ENCODE results near the gene SLC17A9. TPM values are rescaled to one million over a fixed set of nuclear protein-coding genes. Genes with fewer than 3 reads are reported as not detected.

SLC17A9 gene
- total RNA-seq, 1 donor from 2014 or later = 12.8 TPM

DNA sequence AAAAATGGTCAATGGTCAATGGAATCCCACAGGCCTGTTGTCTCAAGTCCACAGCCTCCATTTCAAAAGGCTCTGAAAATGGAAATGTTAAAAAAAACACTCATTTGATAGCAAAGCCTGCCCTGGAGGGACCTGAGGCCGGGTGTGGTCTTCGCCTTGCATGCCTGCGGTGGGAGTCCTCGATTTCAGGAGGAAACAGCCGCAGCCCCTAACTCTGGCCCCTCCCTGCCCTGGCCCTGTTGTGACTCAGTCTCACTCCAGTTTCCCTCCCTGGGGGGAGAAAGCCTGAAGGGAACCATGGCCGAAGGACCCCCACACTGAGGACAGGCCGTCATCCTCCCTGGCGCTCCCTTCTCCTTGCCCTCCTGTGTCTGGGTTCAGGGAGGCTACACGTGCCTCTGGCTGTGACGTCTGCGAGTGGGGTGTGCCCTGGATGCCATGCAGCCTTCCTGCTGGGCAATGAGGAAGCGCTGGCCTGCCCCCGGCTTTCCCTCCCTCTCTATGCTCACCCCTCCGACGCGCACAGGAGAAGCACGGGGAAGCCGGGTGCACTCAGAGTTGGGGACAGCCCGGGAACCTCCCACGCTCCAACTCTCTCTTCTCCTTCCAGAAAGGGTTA, 45.0 kb downstream of the SLC17A9 start:
- intact Hi-C loops (cut with micrococcal nuclease) = no loop called here

DNA sequence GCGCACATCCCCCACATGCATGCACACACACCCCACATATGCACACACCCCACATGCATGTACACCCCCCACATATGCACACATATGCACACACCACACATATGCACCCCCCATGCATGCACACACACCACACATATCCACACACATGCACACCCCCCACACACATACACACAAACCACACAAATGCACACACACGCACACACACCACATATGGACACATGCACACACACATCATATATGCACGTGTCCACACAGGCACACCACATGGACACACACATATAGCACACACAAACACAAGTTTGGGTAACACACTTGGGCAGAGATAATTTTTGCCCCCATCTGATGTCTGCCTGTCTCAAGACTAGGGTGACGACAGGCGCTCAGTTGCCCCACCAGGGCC, 45.9 kb downstream of the SLC17A9 start:
- intact Hi-C loops (cut with micrococcal nuclease) = no loop called here

DNA sequence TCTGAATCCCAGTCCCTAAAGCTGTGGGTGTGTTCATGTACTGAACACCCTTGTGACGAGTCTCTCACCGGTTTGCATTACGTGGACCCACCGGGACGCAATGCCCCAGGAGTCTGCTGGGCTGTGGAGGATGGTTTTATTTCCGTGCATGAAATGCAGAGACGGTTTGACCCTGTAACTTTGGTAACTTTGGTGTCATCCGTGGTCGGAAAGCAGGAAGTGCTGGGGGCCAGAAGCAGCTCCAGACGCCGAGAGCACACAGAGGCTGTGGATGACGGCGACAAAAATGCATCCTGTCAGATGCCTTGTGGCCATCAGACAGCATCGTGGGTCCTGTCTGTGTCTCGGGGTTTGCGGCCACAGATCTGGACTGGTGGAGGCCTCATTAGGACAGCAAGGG, 47.1 kb downstream of the SLC17A9 start:
- intact Hi-C loops (cut with micrococcal nuclease) = no loop called here

DNA sequence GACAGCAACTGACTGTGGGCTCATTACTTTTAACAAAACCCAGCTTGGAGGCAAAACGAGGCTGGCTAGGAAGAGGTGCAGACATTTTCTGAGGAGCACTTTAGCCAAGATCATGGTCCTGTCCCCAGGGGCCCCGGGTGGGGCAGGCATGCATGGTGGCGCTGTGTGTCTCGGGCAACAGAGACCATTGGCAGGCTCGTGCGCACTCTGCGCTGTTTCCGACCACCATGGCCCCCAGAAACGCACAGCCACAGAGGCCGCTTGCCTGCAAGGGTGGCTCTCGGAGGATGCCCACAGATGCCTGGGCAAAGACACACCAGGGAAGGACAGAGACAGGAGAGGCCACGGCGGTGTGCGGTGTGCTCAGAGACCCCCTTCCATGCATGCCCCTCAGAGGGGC, 47.5 kb downstream of the SLC17A9 start:
- intact Hi-C loops (cut with micrococcal nuclease) = no loop called here

DNA sequence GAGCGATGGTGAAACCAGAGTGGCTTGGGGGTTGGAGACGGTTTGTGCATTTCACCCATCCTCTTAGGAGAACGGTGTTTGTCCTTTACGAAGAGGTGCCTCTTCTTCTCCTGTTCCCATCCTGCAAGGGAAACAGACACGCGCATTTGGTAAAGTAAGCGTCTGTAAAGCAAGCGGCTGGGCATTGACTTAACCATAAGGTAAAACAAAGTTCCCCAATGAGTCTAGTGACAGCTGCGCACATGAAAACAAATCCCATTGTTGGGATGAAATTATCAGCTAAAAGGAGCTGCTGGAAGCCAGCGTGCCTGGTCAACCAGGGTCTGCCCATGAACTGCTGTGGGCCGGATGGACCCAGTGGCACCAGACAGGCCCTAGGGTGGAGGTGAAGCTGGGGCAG, 48.4 kb downstream of the SLC17A9 start:
- intact Hi-C loops (cut with micrococcal nuclease) = no loop called here

DNA sequence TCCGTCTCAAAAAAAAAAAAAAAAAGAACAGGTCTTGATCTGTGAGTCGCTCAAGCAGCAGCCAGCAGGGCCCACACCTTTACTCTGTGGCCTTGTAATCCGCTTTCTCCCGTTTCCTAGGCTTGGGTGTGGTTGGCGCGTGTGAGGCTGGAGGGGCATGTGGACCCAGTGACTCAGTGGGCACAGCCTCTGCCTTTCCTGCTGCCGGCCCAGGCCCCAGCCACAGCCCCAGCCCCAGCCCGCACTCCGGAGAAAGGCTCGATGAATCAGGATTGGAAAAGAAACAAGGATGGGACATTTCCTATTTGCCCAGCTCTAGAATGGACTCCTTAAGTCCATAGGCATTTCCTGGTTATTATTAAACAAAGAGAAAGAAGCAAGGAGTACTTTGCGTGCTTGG, 50.0 kb downstream of the SLC17A9 start:
- intact Hi-C loops (cut with micrococcal nuclease) = no loop called here

DNA sequence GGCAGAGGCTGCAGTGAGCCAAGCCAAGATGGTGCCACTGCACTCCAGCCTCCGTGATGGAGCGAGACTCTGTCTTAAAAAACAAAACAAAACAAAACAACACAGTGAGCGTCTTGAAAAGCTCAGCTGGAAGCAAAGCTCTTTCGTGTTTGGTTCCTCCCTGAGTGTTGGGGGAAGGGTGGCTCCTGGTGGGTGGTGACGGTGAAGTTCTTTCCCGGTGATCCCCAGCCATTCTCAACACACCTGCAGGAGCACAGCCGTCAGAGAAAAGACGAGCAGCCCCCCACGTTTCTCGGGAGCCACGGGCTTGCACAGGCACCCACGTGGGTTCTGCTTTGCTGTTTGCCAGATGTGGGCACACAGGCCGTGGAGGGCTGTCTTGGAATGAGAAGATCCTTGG, 51.0 kb downstream of the SLC17A9 start:
- intact Hi-C loops (cut with micrococcal nuclease) = no loop called here

DNA sequence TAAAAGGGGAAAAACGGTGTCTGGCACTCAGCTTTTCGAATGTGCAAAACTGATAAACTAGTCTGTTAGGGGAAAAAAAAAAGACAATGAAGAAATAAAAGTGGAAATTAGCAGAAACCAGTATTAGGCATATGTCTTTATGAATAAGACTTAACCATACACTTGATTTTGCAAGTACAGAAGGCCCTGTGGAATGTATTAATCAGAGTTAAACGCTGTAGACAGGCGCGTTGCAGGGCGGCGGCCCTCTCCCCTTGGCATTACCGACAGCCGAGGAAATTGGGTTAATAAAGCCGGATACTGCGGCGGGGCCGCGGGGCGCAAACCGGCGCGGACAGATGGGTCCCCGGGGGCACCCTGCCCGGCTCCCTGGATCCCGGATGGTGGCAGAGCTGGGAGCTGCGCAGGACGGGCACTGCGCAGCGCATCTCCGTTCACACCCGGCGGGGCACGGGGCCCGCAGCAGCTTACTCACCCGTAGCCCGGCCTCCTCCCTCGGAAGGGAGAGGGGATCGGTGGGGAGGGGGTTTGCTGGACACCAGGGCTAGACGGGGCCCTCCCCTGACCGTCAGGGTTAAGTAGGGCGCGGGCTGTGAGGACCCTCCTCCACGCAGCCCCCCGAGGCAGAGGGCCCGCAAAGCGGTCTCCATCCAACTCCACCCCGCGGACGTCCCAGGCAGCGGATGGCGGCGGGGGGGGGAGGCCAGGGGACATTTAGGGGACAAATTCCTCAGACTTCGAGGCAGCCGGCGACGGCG, 52.3 kb downstream of the SLC17A9 start:
- intact Hi-C loops (cut with micrococcal nuclease) = no loop called here

DNA sequence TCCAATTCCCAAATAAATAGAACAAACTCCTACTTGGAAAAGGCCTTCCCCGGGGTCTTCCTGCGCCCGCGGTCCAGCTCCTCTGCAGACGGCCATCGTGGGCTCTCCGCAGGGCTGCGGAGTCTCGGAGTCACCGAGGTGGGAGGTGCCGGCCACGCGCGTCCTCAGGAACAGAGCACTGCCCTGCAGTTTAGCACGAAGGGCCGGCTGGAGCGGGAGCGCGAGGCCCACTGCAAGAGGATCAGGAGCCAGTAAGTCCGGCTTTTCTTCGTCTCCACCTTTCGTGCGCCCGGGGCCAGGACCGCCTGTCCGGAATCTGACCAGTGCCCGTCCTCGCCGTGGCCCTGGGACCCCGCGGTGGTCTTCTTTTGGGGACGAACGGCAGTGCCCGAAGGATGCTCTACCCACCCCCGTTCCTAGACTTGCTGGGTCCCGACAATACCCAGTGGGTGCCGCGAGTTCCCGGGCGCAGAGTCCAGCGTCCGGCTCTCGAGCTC, 52.9 kb downstream of the SLC17A9 start:
- intact Hi-C loops (cut with micrococcal nuclease) = no loop called here

DNA sequence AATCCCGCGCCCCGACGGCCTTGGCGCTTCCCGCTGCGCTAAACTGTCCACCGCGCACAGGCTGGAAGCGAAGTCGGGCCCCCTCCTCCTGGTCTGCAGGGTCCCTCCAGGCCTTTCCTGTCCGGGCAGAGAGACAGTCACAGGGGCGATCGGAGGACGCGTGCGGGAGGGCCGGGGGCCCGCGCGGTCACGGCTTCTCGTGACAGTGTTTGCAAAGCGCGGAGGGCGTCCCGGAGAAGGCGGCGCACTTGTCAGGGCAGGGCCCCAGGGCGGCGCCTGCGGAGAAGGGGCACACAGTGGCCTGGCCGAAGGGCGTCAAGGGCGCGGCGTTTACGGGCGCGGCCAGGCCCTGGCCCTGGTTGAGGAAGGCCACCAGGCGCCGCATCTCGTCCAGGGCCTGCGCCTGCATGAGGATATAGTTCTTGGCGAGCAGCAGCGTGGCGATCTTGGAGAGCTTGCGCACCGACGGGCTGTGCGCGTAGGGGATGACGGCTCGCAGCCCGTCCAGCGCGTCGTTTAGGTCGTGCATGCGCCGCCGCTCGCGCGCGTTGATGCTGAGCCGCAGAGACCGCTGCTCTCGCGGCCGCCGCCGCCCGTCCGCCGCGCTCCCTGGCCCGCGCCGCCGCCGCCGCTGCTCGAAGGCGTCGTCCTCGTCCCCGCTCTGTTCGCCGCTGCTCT, 53.5 kb downstream of the SLC17A9 start:
- intact Hi-C loops (cut with micrococcal nuclease) = no loop called here

DNA sequence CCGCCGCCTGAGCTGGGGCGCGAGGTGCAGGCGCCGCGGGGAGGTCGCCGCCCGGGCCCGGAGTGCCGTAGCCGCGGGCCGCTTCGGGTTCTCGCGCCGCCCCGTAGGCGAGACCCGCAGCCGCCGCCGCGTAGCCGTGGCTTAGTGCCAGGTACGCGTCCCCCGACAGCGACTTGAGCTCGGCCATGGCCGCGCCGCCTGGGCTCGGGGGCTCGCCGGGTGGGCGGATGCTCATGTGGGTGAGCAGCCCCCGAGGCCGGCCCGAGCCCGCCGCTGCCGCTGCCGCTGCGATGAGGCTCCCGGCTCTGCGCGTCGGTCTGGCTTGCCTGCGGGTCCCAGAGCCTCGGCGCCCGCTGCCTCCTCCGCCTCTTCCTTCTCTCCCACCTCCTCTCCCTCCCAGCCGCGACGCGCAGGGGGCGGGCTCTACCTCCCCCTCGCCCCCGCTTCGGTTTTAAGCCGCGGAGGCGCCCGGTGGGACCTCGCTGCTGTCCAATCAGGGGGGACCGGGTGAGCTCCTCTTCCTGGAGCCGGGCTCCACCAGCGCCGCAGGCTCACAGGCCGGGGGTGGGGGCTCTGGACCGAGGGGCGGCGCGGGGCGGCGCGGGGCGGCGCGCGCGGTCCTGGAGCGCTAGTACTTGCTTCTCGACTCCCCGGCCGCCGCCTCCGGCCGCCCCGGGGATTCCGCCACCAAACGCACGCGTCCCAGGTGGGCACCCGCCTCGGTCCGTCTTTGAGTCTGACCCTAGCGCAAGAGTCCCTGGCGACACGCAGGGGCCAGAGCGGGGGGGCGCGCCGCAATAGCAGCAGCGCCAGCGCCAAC, 54.2 kb downstream of the SLC17A9 start, which contains the start of gene BHLHE23:
TSS of gene BHLHE23 (minus strand) at position 425 of the 820 bp plus-strand sequence. CDS start at position 235, 190 bp downstream.
- intact Hi-C loops (cut with micrococcal nuclease) = no loop called here

DNA sequence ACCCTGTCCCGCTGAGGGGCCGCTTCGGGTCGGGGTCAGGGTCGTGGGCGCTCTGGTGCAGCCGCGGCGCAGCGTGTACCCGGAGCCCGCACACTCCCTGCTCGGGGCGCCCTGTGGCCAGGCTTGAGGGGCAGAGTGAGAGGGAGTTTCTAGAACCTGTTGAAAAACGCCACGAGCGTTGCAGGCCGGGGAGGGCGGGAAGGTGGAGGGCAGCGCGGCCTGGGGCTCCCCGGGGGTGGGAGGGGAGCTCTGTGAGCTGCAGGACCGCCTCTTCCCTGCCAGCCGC, 54.8 kb downstream of the SLC17A9 start:
- intact Hi-C loops (cut with micrococcal nuclease) = no loop called here

DNA sequence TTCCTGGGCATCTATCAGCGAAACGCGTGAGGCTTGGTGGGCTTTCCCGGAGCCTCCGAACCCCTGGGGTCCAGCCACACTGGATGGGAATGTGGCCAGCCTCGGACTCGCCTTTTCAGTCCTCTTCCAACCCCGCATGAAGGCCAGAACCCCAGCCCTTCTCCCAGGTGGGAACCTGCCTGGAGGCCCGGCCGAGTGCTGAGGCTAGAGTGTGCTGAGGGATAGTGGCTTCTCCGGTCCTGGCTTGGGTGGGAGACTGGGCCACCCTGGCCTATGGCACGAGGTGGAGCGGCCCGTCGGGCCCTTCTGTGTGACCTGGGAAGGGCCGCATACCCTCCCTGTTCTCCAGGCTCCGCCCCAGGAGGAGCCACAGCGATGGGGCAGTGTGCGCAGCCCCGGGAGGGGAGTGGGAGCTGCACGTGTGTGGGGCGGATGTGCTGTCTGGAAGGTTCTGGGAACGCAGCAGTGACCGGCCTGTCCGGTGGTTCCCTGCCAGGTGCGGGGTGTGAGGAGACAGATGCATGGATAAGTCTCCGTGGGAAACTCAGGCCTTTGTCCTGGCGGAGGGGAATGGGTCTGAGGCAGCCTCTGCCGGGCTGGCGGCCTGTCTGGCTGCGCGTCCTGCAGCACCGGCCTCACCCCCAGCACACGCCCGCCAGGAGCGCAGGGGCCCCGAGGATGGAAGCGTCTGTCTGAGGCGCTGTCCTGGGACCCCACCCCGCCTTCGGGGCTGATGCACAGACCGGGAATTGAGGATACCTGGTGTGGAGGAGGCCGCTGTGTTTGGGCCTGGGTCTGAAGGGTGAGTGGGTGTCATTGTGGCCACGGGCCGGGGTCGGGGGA, 55.4 kb downstream of the SLC17A9 start:
- intact Hi-C loops (cut with micrococcal nuclease) = loop anchor here (2.0 kb wide), 1 partner anchor 79 kb away; no protein-coding TSS in a partner anchor

DNA sequence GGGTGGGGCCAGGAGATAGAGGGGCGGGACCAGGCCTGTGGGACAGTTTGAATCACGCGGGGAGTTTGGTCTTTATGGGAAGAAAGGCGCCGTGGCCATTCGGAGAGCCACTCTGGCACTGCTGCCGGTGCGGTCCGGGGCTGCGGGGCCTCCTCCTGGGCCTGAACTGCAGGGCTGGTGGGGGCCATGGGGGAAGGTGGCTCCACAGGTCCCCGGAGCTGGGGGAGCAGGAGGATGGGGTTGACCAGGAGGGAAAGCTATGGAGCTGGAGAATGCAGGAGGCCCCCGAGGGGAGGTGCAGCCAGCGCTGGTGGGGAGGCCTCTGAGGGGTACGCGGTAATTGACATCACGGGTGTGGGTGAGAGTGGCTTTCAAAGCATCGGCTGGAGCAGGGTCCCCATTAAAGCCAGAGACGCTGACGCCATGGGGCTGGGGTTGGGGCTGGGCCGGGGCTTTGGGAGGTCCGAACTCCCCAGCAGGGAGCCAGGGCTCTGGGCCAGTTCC, 56.1 kb downstream of the SLC17A9 start:
- intact Hi-C loops (cut with micrococcal nuclease) = loop anchor here (1.0 to 2.0 kb wide), 3 partner anchors 36 to 108 kb away; no protein-coding TSS in a partner anchor

DNA sequence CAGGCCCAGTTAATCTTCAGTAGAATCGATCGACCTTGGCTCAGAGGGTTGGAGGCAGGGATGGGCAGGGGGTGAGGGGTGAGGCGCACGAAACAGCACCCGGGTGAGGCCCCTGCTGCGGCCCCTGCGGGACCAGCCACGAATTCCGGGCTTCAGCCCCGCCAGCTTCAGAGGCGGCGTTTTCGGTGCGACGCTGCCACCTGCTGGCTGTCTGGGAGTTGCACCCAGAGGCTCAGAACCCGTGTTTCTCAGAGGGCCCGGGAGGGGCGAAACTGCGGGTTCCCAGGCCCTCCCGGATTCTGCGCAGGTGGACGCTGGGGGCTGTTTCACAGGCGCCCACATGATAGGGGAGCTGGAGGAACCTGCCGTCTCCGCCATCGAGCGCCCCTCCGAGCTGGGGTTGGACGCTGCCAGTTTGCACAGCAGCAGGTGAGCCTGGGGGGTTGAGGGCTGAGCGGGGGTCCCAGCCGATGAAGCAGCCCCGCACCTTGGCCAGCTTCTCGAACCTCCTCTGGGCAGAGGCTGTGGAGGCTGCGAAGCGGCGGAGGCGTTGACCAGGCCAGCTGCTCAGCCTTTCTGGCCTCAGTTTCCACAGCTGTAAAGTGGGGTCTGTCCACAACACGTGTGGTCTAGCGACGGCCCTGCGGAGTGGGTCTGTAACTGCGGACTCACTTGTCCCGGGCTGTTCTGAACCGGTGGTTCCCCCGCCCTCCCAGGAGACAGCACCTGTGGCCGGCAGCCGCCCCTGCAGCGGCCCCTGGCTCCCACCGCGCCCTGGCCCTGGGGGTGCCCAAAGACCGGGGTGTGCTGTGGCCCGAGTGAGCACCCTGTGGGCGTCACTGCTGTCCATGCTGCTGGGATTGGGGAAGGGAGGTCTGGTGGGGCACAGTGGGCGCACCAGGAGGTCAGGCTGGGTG, 56.8 kb downstream of the SLC17A9 start:
- intact Hi-C loops (cut with micrococcal nuclease) = loop anchor here (1.0 to 2.0 kb wide), 3 partner anchors 37 to 109 kb away; no protein-coding TSS in a partner anchor

DNA sequence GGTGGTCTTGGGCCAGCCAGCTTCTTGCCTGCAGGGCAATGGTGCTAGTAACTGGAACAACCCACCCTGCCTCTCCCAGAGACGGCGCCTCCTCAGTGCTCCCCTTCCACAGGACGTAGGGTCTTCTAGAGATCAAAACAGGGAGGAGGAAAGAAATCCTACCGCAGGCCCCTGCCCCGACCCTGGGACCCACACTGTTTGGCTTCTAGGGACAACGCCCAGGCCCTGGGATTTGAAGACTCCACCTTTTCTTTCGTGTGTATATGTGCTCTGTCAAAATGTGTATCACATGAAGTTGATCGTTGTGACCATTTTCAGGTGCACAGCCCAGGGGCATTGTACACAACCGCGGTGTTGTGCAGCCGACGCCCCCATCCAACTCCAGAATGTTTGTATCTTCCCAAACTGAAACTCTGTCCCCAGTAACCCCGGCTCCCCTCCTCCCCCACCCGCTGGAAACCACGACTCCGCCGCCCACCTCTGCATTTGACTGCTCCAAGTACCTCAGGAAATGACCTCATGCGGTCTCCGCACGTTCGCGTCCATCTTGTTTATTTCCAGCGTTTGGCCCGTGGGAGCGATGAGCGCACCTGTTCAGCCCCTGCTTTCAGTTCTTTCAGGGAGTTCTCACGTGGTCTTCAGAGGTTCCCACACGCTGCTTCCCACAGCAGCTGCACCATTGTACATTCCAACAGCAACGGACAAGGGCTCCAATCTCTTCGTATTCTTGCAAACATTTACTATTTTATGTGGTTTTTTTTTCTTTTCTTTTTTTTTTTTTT, 57.7 kb downstream of the SLC17A9 start:
- intact Hi-C loops (cut with micrococcal nuclease) = loop anchor here (1.0 to 2.0 kb wide), 3 partner anchors 38 to 110 kb away; no protein-coding TSS in a partner anchor

DNA sequence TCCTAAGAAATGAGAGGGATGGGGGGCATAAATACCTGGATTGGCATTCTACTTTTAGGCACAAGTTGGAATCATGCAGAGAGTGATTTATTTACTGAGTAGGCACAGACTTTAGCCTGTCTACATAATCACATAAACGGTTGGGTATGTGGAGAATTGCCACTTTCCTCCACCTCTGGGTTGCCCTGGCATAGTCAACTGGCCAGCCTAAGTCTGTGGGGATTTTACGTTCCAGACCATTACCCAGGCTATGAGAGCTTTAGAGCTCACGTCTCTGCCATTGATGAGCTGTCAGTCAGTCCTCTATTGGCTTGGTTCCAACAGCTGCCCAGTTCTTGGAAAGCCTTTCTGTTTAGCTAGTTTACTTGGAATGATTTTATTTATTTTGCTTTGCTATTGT, 59.3 kb downstream of the SLC17A9 start:
- intact Hi-C loops (cut with micrococcal nuclease) = no loop called here

DNA sequence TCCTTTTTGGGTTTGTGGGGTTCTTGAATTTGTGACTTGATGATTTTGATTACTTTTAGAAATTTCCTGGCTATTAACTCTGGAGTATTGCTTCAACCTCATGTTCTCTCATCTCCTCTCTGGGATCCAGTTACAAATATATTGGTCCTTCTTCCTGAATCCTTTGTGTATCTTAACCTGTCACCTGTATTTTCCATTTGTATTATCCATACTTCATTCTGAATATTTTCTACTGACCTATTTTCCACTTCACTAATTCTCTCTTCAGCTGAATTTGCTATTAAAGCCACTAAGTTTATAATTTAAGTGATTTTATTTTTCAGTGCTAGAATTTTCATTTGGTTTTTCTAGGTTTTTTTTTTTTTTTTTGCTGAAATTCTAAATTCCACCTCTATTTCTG, 60.7 kb downstream of the SLC17A9 start:
- intact Hi-C loops (cut with micrococcal nuclease) = no loop called here

Measured in T-helper 2 cell treated with Interferon-gamma antibody and Interleukin-4, amounts not matched to agents 100 ng/mL and 5 ng/mL, for 36 hours (primary cell).